Uterus (tissue), 2 donors: ENCODE measurements around the gene ATP11A.

Source experiments
- CTCF ChIP-seq, 4 experiments: fragments of 200-600 bp in 2 of 4; fragments of 450-650 bp in 2 of 4; sonication (generic) in 2 of 4; IDR thresholded peaks; one replicate each; pipeline ENCODE4 v1.5.1; 2016 to 2019; ENCODE audit warnings: antibody characterized with exemption in 4 of 4, mild to moderate bottlenecking in 2 of 4, moderate library complexity in 1 of 4
- POLR2A ChIP-seq, 2 donors: fragments of 450-650 bp; IDR thresholded peaks; one replicate each; pipeline ENCODE4 v1.6.1; 2016; ENCODE audit warnings: antibody characterized with exemption in 2 of 2, mild to moderate bottlenecking in 1 of 2, moderate library complexity in 1 of 2

GRCh38 chr13:112887557-112887991, 197.7 kb downstream of the ATP11A start:
- TF ChIP-seq CTCF (IDR thresholded peaks at IDR 0.05) (no peak), POLR2A (IDR thresholded peaks at IDR 0.05) (no peak)
